AG10803 (cell line): ENCODE results near the gene MYO18B.

ENCODE experiments used
- DNase-seq: peaks from one replicate; pipeline ENCODE4 v3.0.0; 2010; ENCODE audit warnings: low read depth
- H3K4me3 ChIP-seq: 2 replicates; pipeline ENCODE4 v1.5.1; 2011; ENCODE audit warnings: mild to moderate bottlenecking, low read length, control low read depth
- CTCF ChIP-seq: conservative IDR thresholded peaks from 2 replicates; pipeline ENCODE4 v1.5.1; 2011; ENCODE audit warnings: mild to moderate bottlenecking, low read length, control low read depth, inconsistent platforms

Gene MYO18B

GRCh38 chr22:26075251-26075650, 333.3 kb downstream of the MYO18B start:
- no peak for DNase-seq
- no peak overlapping the region for H3K4me3 ChIP-seq

GRCh38 chr22:26079009-26079408, 337.0 kb downstream of the MYO18B start:
- no peak overlapping the region for H3K4me3 ChIP-seq
- no peak for TF ChIP-seq CTCF
- DNase-seq: no peak

More at GRCh38 chr22:26075251-26075650, 333.3 kb downstream of the MYO18B start:
- no peak for TF ChIP-seq CTCF
